CD4-positive, alpha-beta T cell treated with Interleukin-17A for 1 hour (primary cell): ENCODE results near the gene SLC4A5.
"Not testable (repeated sequence)": the region's sequence is repeated elsewhere in the genome, so short reads cannot be mapped to it uniquely, and the experiment has no call there.

ENCODE experiments used
- DNase-seq: peaks from one replicate; pipeline ENCODE4 v3.0.0-alpha.2; 2020

The SLC4A5 gene

DNA sequence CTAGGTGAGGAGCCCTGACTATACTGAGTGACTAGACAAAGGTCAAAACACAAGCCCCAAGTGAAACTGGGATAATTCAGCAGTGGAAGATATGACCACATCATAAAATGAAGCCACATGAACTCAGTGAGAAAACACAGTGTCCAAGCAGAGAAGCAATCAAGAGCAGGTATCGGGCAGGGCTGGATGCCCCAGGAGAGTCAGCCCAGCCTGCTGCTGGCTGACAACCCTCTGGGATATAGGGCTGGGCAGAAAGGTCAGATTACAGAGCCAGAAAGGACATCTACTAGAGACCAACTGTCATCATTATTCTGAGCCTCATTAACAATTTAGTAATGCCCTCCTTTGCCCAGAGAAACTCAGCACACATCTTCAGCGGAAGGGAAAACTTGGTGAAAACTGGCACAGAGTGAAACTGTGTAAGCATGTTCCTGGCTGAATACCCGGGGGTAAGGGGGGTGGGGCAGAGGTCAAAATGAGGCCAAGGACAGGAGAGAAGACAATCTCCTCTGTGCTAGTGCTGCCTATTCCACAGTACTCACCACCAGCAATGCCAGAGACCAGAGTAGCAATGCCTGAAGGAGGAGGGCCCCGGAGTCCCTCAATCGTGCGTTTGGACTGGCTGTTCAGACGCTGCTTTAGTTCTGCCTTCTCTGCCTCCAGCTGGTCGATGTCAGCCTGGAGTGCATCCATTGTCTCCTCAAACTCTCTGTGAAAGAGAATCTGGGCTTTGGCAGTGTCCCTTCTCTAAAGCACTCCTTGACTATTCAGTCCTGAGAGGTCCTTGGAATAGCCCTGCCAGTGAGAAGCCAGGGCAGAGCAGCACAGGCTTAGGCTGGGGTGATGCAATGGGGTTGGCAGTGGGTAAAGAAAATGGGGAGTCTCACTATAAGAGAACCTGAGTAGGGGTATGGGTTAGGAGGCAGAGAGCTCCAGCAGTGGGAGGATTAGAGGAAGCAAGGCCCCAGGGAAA is 21.6 kb upstream of the SLC4A5 start:
- no peak for DNase-seq

- no peak for DNase-seq
Measured at GRCh38 chr2:74361327-74361726, 18.1 kb upstream of the SLC4A5 start.

GRCh38 chr2:74357627-74358026 is 14.4 kb upstream of the SLC4A5 start:
- no peak for DNase-seq

DNA sequence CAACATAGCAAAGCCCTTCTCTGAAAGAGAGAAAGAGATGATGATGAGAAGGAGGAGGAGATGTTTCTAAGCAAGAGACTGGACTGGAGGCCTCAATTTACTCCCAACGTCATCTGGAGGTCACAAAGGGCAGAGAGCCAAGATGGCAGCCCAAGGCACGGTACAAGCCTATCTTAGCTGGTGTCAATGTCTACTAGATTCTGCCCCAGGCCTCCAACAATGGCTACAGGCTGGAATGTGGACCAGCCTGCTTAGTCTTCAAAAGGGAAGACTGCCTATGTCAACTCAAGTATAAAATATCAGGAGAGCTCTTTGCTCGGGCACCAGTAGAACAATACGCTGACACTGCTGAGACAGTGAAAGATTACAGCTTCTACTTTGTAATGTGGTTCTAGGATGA is 6.7 kb upstream of the SLC4A5 start:
- no peak for DNase-seq

GRCh38 chr2:74347742-74348141 is 4.5 kb upstream of the SLC4A5 start:
- no peak for DNase-seq

DNA sequence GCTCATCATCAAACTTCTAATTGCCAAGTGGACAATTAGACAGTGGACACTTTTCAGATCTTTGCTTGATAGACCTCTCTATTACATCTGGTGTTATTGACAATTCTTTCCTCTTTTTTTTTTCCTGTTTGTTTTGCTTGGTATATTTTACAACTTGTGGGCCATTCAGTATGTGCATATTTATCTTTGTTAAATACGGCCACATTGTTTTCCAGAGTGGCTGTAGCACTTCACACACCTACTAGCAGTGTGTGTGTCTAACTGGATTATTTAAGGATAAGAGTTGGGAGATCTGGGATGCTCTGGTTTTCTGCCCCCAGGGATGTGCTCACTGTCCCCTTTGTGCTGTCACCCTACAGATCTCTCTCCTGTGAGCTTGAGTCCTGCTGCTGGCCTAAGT is 4.1 kb upstream of the SLC4A5 start:
- DNase-seq: no peak

DNA sequence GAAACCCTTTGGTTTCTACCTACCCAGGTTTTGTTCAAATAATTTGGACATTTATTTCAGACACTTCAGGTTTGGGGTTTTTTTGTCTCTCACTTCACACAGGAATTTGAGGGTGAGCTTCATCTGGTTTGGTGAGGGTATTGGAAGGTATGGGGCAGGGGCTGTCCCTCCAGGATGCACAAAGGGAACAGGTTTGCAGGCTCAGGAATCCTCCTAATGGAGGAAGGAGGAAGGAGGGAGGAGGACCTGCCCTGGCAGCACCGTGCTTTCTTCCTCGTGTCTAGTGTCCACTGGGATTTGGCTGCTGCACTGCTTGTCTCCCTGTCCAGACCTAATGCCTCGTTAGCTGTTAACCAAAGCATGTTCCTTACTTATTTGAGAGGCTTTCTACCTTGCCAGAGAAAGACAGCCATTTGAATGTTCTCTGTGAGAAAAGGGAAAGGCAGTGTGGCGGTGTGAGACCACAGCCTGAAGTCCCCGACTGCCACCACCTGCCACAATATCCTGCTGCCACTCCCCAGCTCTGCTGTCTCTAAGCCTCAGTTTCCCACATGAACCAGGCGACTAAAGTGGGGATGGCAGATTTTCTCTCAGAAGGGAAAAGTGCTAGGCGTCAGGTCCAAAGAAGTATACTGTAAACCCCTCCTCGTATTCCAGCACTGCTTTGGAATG is 2.2 kb upstream of the SLC4A5 start:
- DNase-seq: no peak

- not testable (repeated sequence) for DNase-seq
Measured at GRCh38 chr2:74336227-74336626, 7.0 kb downstream of the SLC4A5 start.

- DNase-seq: peak; percentile 78
Measured at GRCh38 chr2:74334931-74335333, 8.3 kb downstream of the SLC4A5 start.

GRCh38 chr2:74333896-74334586 is 9.2 kb downstream of the SLC4A5 start:
- no peak for DNase-seq

DNA sequence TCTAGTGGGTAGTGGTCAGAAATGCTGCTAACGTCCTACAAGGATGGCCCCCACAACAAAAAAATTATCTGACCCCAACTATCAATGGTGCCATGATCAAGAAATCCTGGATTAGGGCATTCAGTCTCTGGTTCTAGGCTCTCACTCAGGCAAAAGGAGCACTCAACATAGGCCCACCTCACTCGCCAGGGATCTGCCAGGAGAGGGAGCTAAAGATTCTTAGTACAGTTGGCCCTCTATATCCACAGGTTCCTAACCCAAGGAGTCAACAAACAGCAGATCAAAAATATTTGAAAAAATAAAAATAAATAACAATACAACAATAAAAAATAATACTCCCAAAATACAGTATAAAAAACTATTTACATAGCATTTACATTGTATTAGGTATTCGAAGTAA is 10.0 kb downstream of the SLC4A5 start:
- DNase-seq: no peak

DNA sequence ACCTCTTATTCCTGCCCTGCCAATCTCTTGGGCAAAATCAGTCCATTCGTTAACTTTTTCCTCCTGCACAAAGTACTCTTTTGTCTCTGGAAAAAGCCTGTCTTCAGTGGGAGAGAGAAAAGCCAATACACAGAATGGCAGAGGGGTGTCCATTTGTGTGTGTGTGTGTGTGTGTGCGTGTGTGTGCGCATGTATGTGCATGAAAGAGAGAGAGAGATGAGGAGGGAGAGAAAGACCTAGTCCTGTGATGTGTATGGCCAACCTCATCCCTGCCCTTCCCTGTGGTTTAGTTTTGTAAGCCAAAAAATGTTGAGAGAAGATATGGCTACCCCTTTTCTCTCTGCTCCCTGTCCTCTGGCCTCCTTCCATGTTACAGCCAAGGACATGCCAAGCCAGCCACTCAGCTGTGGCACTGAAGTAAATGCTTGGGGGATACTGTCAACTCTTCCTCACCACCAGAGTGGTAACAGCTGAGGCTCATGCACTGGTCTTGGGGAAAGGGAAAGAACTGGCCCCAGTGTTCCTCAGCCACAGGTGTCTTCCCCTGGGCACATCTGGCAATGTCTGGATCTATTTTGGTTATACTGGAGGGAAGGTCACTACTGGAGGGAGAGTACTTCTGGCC is 10.6 kb downstream of the SLC4A5 start:
- no peak for DNase-seq

DNA sequence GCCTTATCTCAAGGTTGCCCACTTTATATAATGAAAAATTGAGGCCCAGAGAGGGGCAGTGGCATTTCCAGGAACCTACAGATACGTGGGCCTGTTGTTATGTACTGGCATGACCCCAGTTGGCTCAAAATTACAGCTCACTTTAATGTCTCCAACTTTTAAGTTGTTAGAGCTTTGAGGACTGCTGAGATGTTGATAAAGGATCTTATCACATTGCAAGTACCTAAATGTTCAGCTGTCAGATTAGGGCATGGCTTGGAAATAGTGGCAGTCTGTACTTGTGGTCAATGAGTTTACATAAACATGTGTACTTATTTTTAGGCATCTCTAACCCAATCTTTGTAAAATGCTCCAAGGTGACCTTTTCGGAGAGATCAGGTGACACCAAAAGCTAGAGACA is 14.6 kb downstream of the SLC4A5 start:
- no peak for DNase-seq

- no peak for DNase-seq
Measured at GRCh38 chr2:74328074-74328473, 15.1 kb downstream of the SLC4A5 start.

DNA sequence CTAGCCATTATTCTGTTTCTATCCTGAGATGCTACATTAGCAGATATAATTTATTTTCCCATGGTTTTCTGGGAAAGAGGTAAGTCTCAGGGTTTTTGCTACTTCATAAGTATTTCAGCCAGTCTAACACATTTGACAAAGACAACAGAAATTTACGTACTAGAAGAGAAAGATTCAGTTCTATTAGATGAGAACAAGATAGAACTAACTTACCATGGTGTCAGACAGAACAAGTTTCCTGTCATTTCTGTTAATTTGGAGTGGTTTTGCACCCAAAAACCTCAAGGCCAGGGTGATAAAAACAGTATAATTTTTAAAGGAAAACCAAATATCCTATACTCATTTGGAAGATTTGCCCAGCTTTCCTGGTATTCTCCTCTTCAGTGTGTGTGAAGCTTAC is 15.6 kb downstream of the SLC4A5 start:
- DNase-seq: no peak

DNA sequence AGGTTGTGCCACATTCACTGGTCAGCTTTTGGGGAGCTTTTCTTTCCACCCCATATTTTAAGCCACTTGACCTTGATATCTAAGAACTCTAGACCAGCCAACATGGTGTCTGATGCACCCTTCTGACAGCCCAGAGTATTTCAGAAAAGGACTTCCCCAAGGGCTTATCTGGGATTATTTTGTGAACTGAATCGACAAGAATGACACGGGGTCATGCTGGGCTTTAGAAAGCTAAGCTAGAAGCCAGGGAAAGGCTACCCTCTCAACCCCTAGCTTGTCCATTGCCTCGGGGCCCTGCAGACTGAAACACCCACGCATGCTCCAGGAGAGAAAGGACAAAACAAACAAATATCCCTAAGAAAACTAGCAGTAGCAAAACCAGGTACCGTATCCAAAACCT is 16.0 kb downstream of the SLC4A5 start:
- no peak for DNase-seq

GRCh38 chr2:74325815-74326214 is 17.4 kb downstream of the SLC4A5 start:
- DNase-seq: no peak

GRCh38 chr2:74321737-74322136 is 21.5 kb downstream of the SLC4A5 start:
- no peak for DNase-seq

DNA sequence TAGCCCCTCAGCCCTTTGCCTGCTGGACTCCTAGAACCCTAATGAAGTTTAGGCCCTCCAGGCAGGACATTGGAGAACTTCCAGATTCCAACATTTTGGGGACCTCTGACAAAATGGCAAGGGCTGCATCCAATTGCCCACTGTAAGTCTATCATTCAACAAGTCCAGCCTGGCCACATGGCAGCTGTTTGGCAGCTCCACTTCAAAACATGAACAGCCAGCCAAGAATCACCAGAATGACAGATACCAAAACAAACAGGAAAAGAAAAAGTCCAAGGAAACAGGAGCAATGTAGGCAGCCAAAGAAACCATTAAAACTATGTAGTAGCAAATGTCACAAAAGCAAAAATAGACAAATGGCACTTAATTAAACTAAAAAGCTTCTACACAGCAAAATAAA is 25.5 kb downstream of the SLC4A5 start:
- DNase-seq: no peak

GRCh38 chr2:74316627-74317295 is 26.5 kb downstream of the SLC4A5 start:
- DNase-seq: no peak

DNA sequence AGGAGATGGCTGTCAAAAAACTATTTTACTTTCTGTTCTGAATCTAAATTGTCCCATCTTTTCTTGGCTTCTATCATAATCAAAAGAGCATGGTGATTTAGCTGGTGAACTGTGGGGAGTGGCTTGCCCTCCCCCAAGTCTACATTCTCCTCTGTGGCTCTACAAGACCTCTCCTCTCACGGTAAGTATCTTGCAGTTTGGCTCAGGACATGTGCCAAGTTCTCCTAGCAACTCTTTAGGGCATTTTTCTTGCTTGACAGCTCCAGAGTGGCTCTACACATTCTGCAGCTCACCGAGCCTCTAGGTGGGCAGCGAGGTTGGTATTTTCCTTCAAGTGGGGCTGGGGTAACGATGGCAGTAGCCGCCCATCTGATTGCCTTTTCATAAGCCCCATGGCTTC is 29.1 kb downstream of the SLC4A5 start:
- no peak for DNase-seq

- DNase-seq: no peak
Measured at GRCh38 chr2:74313497-74313896, 29.7 kb downstream of the SLC4A5 start.

- DNase-seq: no peak
Measured at GRCh38 chr2:74312913-74313312, 30.3 kb downstream of the SLC4A5 start.
